Measurements from ENCODE around the gene KIAA1217. TPM values are rescaled to one million over a fixed set of nuclear protein-coding genes. Genes with fewer than 3 reads are reported as not detected.

The KIAA1217 gene
- total and polyA plus RNA-seq, 2 experiments from 2014 or later = 13.3 to 23.1 TPM

DNA sequence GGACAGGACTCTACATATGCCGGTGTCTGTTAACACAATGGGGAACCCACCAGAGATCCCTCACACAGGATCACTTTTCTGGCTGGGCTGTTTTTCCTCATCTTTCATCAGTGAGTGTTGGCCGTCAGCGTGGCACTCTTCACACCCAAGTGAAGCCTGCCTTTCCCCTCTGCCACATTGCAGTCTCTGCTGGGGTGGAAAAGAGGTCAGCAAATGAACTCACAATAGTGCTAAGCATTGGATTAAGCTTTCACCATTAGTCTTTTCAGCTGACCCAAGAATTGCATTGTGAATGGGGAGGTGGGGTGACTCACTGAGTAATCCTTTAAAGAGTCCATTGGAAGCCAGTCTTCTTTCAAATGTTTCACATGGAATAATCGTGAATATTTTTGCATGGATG, 143.0 kb downstream of the KIAA1217 start:
- Histone ChIP-seq H3K36me3 (no peaks in the 10 kb centered on the region), H3K4me3 (no peak overlapping the region), H3K27ac (no peak overlapping the region), H3K4me1 (ENCODE audit: low read depth) (peaks cover 14% of the 10 kb centered on the region), H3K27me3 (no peaks in the 10 kb centered on the region), H3K9me3 (ENCODE audit: low read depth) (no peaks in the 10 kb centered on the region)
- TF ChIP-seq, protein P1, sequence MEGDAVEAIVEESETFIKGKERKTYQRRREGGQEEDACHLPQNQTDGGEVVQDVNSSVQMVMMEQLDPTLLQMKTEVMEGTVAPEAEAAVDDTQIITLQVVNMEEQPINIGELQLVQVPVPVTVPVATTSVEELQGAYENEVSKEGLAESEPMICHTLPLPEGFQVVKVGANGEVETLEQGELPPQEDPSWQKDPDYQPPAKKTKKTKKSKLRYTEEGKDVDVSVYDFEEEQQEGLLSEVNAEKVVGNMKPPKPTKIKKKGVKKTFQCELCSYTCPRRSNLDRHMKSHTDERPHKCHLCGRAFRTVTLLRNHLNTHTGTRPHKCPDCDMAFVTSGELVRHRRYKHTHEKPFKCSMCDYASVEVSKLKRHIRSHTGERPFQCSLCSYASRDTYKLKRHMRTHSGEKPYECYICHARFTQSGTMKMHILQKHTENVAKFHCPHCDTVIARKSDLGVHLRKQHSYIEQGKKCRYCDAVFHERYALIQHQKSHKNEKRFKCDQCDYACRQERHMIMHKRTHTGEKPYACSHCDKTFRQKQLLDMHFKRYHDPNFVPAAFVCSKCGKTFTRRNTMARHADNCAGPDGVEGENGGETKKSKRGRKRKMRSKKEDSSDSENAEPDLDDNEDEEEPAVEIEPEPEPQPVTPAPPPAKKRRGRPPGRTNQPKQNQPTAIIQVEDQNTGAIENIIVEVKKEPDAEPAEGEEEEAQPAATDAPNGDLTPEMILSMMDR (IDR thresholded peaks at IDR 0.05; ENCODE audit: low read depth, low read length) = no peak
- peak in 1 of 2 donors; percentile 19 for DNase-seq (ENCODE audit: low read depth in 1 of 2, low spot score in 1 of 2)

DNA sequence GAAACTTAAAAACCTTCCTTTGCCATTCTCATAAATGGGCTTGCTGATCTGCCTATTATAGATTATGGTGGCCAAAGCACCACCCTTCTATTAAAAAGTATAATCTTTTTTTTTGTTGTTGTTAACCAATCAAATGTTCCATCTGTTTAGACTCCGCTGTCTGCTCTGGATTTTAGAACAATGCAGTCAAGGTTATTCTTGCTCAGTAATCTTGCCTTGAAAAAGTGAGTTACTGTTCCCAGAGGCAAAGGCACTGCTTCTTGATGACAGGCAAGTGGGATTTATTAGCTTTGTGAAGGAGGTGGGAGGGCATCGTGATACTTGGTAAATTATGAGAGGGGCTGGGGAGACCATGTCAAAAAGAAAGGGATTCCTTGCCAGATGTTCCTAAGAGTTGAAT, 143.5 kb downstream of the KIAA1217 start:
- Histone ChIP-seq H3K4me1 (ENCODE audit: low read depth) (peaks cover 9% of the 10 kb centered on the region), H3K4me3 (no peak overlapping the region), H3K27ac (no peak overlapping the region), H3K9me3 (ENCODE audit: low read depth) (no peaks in the 10 kb centered on the region), H3K27me3 (no peaks in the 10 kb centered on the region), H3K36me3 (no peaks in the 10 kb centered on the region)
- TF ChIP-seq, protein P1 (IDR thresholded peaks at IDR 0.05; ENCODE audit: low read depth, low read length) = no peak
- DNase-seq (ENCODE audit: low read depth in 1 of 2, low spot score in 1 of 2) = no peak

DNA sequence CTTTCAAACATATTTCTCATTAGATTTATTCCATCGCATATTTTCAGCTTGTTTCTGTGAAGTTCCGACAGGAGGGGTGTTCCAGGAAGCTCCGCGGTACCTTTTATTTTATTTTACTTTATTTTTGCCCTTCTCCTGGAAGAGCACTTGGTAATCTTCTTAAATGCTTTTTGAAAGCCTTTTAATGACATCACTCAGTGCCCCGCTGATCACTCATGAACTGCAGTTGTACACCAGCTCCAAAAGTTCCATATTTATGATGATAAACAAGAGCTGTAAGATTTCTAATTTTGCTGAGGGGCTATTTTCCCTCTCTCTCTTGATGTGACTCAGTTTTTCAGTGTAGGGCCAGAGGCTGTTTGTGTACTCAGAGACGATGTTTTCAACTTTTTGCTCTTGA, 144.4 kb downstream of the KIAA1217 start:
- H3K27ac ChIP-seq = no peak overlapping the region
- no peak overlapping the region for H3K4me3 ChIP-seq
- no peaks in the 10 kb centered on the region for H3K9me3 ChIP-seq (ENCODE audit: low read depth)
- H3K36me3 ChIP-seq = no peaks in the 10 kb centered on the region
- TF ChIP-seq, protein P1 (IDR thresholded peaks at IDR 0.05; ENCODE audit: low read depth, low read length) = no peak
- peaks cover 14% of the 10 kb centered on the region for H3K4me1 ChIP-seq (ENCODE audit: low read depth)
- H3K27me3 ChIP-seq = no peaks in the 10 kb centered on the region
- no peak for DNase-seq (ENCODE audit: low read depth in 1 of 2, low spot score in 1 of 2)

DNA sequence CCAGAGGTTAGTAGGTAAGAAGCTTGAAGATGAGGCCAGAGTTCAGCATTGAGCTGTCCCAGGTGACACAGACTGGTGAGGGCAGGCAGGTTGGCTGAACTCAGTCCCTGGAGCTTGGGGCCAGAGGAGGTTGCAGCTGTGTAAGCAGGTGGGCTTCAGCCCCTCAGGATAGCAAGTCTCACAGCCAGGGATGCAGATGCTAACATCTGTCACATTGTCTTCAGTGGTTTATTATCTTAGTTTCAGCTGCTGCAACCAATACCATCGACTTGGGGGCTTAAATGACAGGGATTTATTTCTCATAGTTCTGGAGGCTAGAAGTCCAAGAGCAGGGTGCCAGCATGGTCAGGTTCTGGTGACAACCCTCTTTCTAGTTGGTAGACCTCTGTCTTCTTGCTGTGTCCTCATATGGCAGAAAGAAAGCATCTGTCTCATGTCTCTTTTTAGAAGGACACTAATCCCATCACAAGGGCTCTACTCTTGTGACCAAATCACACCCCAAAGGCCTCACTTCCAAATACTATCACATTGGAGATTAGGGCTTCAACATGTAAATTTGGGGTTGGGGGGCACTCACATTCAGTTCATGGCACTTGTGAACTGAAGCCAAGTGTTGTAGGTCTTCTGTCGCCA, 146.2 kb downstream of the KIAA1217 start:
- no peak for DNase-seq (ENCODE audit: low read depth in 1 of 2, low spot score in 1 of 2)
- Histone ChIP-seq H3K27ac (no peak overlapping the region), H3K4me1 (ENCODE audit: low read depth) (peaks cover 15% of the 10 kb centered on the region), H3K4me3 (no peak overlapping the region), H3K36me3 (no peaks in the 10 kb centered on the region), H3K9me3 (ENCODE audit: low read depth) (no peaks in the 10 kb centered on the region), H3K27me3 (no peaks in the 10 kb centered on the region)
- TF ChIP-seq, protein P1 (IDR thresholded peaks at IDR 0.05; ENCODE audit: low read depth, low read length) = no peak

DNA sequence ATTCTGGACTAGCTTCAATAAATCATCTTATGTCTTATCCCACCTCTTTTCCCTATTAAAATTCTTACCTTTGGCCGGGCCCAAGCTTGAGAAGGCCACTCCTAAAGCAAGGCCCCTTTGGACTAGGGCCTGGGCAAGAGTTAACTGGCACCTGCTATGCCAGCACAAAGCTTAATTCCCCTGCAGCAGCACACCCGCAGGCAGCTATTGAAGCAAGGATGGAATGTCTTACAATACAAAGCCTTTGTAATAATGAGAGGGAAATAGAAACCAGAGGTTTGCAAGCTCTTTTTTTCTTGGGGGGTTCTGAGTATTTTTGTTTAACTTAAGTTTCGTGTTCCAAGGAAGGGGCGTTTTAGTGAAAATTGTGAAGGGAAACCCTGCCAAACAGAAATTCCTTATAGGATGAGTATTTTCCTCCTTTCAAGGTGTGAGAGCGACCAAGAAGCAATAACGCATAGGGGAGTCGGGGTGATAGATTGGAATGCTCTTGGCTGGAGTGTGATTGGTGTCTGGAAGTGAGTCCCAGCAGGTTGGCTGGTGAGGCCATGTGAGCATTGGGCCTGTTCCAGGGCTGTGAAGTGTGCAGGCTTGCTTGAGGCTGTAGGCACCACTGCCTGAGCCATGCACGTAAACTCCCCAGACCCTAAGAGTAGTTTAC, 148.5 kb downstream of the KIAA1217 start:
- no peak for DNase-seq (ENCODE audit: low read depth in 1 of 2, low spot score in 1 of 2)
- no peaks in the 10 kb centered on the region for H3K27me3 ChIP-seq
- no peak overlapping the region for H3K4me3 ChIP-seq
- TF ChIP-seq, protein P1 (IDR thresholded peaks at IDR 0.05; ENCODE audit: low read depth, low read length) = no peak
- H3K27ac ChIP-seq = no peak overlapping the region
- no peaks in the 10 kb centered on the region for H3K9me3 ChIP-seq (ENCODE audit: low read depth)
- no peaks in the 10 kb centered on the region for H3K36me3 ChIP-seq
- peaks cover 12% of the 10 kb centered on the region for H3K4me1 ChIP-seq (ENCODE audit: low read depth)

Data from cardiac muscle cell (in vitro differentiated cells and primary cell).